ENCODE data around the gene IDE.
"Not testable (repeated sequence)": the region's sequence is repeated elsewhere in the genome, so short reads cannot be mapped to it uniquely, and the experiment has no call there.

The IDE gene

DNA sequence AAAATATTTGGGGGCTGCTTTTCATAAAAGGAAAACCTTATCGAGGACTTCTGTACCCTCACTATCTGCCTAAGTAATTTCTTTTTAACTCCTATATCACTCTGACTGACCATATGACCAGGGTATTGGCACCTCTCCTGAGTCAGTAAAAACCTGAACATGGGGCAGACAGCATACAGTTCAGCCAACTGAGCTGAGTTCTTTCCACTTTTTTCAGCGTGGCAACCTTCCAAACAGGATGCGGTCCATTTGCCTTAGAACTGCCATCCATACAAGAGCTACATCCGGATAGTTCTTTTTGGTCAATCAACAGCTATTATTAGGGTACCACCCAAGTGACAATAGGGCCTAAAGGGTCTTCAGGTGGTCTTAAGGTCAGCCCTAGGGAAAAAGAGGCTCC is 160.4 kb downstream of the IDE start:
- no peak for DNase-seq

DNA sequence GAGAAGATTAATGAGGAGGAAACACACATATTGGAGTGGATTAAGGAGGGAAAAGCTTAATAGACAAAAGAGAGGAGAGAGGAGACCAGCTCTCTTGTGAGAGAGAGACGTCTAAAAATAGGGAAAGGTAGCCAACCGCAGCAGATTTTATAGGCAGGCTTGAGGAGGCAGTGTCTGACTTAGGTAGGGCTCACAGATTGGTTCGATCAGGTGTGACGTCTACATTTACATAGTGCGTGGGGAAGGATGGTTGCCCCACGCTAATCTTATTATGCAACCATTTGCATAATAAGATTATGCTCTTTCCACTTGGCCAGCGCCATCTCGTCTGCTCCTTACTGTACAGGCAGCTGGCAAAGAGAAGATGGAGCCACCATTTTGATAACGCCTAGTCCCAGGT is 160.9 kb downstream of the IDE start:
- no peak for DNase-seq

DNA sequence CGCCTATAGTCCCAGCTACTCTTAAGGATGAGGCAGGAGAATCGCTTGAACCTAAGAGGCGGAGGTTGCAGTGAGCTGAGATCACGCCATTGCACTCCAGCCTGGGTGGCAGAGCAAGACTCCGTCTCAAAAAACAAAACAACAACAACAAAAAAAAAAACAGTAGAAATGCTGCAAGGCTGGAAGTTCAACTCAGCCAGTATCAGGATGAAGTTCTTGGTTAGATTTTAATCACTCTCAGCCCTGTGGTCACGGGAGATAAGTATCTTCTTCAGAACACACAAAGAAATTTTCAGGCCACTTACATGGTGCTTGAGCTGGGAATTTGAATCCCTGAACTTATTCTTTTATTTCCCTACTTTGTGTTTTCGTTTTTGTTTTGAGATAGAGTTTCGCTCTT is 162.5 kb downstream of the IDE start:
- DNase-seq: no peak

DNA sequence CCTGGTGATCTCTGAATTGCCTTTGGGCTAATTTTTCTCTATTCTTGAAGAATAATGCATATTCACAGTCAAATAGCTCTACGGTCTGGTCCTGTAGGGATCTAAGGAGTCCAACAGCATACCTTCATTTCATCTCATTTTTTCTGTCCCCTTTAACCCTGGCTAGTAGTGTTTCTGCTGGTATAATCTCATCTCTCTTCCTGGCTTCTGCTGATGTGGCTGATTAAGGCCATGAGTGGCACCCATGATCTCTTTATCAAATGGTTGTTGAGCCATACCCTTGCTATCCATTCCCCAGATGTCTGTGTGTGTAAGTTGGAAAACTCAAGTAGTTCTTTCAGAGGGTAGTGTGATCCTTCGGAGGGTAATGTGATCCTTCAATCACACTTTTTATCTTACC is 163.4 kb downstream of the IDE start:
- no peak for DNase-seq

DNA sequence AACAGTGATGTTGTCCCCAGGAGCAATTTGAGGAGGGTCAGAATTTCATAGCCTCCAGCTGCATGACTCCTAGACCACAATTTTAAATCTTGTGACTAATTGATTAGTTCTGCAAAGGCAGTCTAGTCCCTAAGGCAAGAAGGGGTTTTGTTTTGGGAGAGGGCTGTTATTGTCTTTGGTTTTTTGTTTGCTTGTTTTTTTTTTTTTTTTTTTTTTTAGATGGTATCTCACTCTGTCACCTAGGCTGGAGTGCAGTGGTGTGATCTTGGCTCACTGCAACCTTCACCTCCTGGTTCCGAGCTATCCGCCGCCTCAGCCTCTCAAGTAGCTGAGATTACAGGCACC is 165.9 kb downstream of the IDE start:
- no peak for DNase-seq

DNA sequence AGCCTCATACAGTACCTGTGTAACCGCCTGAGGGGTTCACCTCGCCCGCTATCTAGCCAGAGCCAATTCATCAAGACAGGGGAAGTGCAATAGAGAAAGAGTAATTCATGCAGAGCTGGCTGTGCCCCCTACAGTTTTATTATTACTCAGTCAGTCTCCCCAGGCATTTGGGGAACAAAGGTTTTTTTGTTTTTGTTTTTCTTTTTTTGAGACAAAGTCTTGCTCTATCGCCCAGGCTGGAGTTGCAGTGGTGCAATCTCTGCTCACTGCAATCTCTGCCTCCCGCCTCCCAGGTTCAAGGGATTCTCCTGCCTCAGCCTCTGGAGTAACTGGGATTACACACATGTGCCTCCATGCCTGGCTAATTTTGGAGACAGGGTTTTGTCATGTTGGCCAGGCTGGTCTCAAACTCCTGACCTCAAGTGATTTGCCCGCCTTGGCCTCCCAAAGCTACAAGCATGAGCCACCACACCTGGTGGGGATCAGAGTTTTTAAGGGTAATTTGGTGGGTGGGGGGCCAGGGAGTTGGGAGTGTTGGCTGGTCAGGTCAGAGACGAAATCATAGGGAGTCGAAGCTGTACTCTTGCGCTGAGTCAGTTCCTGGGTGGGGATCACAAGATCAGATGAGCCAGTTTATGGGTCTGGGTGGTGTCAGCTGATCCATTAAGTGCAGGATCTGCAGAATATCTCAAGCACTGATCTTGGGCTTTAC is 166.4 kb downstream of the IDE start:
- DNase-seq: no peak

DNA sequence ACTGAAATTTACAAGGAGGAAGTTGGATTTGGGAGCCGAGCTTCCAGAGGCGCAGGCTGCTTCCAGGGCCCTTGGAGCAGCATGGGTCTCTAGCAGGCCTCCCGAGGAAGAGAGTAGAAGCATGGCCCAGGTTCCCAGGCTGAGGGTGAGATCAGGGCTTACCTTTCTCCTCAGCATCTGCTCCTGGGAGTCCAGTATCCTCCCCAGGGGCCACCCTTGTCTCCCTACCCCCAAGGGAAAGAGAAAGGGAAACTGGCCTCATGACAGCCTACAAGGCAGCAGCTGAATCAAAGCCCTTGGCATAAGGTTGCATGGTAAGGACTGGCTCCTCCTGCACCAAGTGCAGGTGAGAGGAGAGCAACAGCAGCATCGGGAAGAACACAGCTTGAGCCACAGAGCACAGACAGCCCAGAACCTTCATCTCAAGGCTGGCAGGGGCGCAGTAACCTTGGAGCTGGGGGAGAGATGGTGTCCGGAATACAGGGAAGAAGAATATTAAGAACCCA is 168.4 kb downstream of the IDE start:
- no peak for DNase-seq

DNA sequence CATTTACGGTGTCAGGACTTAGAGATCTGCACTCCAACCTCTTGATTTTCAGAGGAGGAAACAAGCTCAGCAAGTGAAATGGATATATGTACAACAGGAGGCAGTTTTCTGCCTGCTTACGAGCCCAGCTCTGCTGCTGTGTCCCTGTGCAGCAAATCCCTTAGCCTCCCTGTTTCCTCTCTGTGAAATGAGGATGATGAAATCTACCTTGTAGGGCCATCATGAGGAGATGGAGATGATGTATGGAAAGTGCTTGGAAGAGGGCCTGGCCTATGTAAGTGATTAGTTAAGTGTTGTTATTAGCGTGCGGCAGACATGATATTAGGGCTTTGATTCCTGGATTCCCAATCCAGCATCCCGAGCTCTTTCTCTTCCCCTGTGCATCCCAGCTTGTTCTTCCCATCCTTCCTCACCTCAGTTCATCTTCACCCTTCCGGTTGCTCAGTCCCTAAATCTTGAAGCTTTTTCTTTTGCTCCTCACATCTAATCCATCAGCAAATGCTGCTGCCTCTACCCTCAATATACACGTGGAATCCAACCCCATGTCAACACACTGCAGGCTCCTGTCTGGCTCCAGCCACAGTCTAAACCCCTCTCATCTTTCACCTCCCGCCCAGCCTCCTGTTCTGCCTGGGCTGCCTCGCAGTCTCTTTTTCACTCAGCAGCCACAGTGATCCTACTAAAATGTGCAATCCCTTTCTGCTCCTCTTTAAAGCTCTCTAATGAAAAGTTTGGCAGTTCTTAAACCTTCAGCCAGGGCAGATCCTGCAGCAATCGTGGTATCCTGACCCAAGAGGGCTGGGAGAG is 169.1 kb downstream of the IDE start:
- DNase-seq: no peak

DNA sequence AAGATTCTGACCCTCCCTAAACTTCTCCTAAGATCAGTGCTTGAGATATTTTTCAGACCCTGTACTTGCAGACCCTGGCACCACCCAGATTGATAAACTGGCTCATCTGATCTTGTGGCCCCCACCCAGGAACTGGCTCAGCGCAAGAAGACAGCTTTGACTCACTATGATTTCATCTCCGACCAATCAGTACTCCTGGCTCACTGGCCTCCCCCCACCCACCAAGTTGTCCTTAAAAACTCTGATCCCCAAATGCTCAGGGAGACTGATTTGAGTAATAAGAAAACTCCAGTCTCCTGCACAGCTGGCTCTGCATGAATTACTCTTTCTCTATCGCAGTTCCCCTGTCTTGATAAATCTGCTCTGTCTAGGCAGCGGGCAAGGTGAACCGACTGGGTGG is 171.7 kb downstream of the IDE start:
- not testable (repeated sequence) for DNase-seq
